ENCODE data around the gene DGKH.

Gene DGKH

DNA sequence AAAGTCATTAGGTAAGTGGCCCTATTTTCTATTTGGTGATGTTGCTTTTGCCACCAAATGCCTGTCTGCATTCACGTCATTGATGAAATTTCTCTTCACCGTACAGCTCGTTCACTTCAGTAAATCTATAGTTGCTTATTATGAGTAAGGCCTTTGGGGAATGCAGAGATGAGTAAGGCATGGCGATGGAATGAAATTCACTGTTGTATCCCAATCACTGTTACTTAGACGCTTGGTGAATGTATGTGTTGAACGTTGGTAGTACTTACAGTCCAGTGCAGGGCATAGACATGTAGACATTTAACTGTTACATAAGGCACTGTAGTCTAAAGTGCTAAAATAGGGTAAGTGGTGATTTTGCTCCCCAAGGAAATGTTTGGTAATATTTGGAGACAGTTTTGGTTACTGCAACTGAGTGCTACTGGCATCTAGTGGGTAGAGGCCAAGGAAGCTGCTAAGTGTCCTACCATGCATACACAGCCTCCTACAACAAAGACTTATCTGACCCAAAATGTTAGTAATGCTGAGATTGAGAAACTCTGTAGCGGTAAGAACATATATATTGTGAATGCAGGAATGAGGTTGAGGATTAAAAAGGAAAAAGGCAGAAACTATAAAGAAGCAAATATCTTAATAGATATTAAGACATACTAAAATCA is 229.3 kb downstream of the DGKH start:
- DNase-seq (ENCODE audit: low spot score), result no peak

DNA sequence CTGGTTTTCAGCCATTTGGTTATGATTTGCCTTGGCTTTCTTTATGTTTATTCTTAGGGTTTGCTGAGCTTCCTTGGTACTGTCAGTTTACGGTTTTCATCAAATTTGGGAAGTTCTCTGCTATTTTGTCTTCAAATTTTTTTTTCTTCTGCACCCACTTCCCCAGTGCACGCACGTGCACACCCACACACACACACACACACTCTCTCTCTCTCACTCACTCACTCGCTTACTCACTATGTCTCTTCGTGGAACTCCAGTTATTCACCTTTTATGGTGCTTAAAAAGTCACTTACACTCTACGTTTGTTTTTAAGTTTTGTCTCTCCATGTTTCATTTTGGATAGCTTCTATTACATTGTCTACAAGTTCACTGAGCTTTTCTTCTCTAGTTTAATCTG is 230.6 kb downstream of the DGKH start:
- no peak for DNase-seq (ENCODE audit: low spot score)

DNA sequence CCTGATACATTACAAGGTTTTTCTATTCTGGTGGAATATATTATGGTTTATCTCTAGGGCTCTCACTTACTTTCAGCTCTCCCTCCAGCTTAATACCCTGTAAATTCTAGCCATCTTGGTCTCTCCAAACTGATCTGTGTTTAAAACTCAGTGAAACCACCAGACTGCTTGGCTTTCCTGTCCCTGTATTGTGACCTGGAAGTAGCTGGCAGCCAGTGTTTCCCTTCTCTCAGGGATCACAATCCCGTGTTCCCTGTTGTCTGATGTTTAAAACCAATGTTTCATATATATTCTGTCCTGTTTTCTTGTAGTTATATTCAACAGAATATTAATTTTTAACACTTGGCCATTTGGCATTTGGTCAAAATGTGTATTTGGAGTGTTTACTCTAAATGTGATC is 231.5 kb downstream of the DGKH start:
- DNase-seq (ENCODE audit: low spot score), result no peak

DNA sequence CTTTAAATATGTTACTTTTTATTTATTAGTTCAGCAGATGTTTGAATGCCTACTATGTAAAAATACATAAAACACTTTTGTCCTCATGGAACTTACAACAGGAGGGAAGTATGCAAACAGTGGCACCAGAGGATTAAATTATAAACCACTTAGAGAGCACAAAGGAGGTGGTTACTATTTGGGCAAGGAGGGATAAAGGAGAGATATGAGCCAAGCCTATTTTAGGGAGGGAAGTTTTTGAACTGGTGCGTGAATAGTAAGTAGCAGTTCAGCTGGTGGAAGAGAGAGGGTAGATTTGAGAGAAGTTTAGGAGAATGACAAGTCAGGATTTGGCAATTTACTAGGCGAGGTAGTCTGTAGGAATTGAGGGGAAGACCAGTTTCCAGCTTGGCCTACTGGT is 232.1 kb downstream of the DGKH start:
- DNase-seq (ENCODE audit: low spot score), result no peak

DNA sequence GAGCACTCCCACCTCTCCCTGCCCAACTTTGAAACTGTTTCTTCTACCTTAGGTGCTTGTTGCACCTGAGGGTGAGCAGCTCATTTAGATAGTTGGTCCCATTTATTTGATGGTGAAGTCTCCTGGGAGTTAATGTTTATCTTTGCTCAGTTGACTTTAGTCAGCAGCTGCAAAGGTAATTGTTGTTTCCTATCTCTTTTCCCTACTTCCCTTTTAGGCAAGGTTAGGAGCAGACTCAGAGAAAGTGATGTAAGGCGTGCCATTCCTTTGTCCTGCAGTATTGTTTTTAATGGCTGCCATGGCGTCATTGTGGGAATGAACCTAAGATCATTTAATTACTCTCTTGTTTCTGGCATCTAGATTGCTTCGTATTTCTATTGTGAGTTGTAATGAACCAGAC is 235.1 kb downstream of the DGKH start:
- no peak for DNase-seq (ENCODE audit: low spot score)

DNA sequence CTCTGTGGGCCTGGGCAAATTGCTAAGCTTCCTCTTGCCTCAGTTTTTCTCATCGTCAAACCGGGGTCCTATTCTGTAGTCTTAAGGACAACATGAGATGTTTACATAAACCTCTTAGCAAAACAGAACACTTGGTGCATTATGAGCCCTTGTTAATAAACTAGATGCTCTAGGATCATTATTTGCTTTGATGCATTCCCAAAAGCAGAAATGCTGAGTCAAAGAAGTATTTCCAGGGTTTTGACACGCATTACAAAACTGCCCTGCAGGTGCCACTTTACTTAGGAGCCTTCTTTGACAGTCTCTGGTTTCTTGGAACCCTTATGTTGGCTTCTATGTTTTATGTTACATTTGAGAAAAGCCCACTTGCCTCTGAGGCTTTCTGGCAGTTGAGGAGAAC is 235.6 kb downstream of the DGKH start:
- DNase-seq (ENCODE audit: low spot score), result no peak

All from ecto neural progenitor cell (in vitro differentiated cells).